GM12892 (cell line): ENCODE data around the gene ZNF283.

ENCODE experiments used
- POLR2A ChIP-seq: IDR thresholded peaks from 2 replicates; pipeline ENCODE4 v1.6.1; 2011; ENCODE audit warnings: low read depth, low read length, control low read depth
- POLR2AphosphoS5 ChIP-seq: IDR thresholded peaks from 2 replicates; pipeline ENCODE4 v1.6.1; 2011; ENCODE audit warnings: low read depth, low read length, control low read depth

DNA sequence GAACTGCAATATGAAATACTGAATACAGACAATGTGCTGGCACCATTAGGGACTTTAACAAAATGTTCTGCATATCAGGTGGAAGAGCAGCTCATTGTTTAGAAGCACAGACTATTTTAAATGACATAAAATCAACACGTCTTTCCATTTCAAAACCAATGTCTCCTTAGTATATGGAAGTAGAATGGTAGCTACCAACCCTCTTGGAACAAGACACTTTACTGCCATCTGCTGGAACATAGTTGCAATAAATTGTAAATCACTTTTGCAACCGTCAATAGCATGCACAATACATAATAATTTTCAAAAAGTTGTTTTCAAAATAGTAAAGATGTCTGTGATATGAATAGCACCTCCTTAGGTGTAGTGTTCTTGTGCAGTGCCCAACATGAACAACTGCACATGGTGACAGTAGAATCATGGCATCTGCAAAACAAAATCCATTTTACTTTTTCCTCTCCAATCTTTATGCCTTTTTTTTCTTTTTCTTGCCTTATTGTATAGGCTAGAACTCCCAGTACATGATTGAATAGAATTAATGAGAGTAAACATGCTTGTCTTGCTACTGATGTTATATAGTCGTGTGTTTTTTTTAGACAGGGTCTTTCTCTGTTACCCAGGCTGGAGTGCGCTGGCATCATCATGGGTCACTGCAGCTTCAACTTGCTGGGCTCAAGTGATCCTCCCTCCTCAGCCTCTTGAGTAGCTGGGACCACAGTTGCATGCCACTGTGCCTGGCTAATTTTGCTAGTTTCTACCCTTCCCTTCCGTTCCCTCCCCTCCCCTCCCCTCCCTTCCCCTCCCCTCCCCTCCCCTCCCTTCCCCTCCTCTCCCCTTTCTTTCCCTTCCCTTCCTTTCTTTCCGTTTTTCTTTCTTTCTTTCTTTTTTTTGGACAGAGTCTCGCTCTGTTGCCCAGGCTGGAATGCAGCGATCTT, 17.1 kb upstream of the ZNF283 start:
- TF ChIP-seq POLR2AphosphoS5 = no peak
- TF ChIP-seq POLR2A = no peak
